ENCODE results near the gene ELFN1.
"Not testable (repeated sequence)": the region's sequence is repeated elsewhere in the genome, so short reads cannot be mapped to it uniquely, and the experiment has no call there.

Gene ELFN1

DNA sequence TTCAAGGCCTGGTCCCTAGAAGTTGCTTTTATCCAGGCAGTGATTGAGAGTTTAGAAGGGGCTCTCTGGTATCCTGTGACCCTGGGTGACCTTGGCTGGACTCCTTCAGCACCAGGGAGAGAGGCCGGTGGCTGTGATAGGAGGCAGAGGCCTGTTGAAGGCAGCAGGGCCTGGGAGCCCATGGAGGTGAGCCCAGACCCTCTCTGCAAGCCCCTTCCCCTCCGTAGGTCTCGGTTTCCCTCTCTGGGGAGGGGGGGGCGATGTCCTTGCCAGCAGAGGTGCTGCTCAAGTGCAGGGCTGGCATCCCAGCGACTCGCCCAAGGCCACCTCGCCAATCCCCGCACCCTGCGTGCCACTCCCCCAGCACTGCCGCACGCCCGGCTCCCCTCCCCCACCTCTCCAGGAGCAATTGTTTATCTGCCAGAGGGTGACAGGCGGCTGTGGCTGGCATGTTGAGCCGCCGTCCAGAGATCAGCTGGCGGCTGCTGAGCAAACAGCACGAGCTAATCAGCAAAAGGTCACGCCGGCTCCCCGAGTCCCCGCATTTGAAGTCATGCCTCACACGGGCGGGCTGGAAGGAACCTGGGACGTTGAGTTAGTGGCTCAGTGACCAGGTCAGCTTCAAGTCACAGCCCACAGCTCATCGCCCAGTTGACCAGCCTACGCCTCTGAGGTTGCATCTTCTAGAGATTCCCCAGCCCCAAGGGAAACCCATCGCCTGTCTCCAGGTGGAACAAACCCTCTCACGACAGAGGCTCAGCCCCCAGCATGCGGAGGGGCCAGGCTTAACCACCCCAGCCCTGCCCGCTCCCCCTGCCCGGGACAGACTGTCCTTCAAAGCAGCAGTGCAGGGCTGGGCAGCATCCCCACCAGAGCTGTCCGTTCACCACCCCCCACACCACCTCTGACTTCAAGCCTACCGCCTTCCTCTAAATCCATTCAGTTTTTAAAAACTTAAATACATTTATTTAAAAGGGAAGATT, 43.7 kb downstream of the ELFN1 start:
- no peak for DNase-seq

DNA sequence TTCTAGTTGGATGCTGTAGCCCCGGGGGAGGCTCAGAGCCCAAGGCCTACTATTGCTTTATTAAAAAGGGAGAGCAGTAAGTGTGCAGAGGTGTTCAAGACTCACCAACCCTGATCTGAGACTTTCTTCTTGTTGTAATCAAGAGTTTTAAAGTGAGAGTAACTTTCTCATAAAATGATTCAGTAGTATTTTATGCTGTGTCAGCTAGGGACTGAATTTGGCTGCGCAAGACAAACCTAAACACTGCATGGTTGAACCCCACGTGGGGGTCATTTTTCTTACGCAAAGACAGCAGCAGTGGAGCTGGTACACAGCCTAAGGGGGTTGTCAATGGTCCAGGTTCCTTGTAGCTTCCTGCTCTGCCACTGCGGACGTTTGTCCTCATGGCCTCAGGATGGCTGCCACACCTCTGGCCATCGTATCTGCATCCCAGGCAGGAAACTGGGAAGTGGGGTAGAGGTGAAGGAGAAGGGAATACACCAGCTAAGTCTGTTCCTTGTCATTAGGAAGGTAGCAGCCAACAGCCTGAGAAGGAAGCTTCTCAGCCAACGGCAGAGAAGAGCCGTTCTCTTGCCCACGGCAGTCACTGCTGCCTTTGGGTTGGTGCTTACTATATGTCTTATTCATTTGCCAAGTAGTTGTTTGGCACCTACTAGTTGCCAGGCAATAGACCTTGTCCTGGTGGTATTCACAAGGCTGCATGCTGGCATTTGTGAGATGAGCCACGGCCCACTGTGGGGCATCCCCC, 44.7 kb downstream of the ELFN1 start:
- no peak for DNase-seq

DNA sequence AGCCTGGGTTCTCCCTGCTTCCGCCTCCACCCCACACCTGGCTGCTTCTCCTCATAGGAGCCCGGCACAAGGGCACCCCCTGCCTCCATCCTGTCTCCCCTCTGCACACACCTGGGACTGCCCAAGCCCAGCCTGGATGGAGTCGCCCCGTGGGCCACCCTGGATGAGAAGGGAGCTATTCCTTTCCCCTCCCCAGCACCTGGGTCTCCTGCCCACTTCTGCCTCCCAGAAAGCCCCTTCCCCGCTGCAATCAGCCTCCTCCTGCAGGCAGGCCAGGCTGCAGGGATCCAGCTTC, 45.2 kb downstream of the ELFN1 start:
- no peak for DNase-seq

DNA sequence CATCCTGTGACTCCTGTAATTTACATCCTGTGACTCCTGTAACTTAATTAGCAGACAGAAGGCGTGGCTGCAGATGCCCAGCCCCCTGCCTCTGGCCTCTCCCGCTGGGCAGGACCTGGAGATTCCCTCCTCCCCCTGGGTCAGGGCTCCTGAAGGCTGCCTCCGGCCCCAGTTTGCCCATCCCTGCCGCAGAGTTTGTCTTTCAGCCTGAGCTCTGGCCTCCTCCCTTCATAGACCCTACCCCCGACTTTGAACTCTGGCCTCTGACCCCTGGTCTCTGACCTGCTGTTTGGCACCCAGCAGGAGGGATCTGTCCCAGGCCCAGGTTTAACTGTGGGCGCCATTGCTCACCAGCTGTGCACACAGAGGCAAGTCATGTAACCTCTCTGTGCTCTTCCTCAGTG, 45.6 kb downstream of the ELFN1 start:
- no peak for DNase-seq

DNA sequence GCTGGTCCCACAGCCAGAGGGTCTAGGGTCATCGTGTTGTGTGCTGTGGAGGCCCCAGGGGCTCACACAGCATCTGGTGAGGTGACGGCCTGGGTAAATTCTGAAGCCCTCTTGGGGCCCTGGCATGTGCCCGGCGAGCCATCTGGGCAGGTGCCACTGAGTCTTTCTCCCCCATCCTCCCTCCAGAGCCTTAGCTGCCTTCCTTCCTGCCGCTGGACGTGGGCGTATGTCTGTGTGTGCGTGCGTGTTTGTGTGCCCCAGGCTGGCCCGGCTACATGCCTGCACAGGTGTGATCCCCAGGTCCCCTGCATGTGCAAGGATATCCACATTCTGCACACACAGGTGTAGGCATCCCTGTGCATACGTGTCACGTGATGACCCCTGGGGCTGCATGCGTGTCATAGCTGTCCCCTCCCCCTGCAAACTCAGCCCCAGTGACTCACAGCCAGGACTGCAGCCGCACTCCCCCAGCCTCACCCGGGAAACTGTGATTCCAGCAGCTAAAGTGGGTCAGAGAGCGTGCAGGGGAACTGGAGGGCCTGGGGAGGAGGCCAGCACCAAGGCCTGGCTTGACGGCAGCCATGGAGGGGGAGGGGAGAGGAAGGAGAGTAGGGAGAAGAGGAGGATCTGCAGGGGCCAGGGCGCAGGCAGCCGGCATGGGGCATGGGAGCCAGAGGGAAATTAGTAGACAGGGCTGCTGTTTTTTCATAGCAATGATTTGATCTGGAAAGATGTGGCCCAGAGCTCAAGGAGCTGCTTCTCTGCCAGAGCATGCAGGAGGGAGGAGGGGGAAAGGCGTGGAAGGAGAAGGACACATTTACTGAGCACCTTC, 46.4 kb downstream of the ELFN1 start:
- no peak for DNase-seq

DNA sequence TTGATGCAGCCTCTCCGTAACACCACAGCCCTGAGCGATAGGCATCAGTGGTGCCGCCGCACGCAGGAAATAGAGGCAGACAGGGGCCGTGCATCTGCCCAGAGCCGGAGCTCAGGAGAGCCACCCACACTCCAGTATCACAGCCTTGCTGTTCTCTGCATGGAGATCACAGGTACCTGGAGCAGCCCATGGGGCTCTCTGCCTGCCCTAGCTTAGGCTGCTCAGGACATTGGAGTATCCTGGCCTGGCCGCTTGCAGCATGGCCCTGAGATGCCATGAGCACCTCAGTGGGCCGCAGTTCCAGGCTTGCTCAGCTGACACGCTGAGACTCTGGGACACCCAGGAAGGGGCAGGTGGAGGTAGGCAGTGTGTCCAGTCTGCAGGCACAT, 47.0 kb downstream of the ELFN1 start:
- no peak for DNase-seq

DNA sequence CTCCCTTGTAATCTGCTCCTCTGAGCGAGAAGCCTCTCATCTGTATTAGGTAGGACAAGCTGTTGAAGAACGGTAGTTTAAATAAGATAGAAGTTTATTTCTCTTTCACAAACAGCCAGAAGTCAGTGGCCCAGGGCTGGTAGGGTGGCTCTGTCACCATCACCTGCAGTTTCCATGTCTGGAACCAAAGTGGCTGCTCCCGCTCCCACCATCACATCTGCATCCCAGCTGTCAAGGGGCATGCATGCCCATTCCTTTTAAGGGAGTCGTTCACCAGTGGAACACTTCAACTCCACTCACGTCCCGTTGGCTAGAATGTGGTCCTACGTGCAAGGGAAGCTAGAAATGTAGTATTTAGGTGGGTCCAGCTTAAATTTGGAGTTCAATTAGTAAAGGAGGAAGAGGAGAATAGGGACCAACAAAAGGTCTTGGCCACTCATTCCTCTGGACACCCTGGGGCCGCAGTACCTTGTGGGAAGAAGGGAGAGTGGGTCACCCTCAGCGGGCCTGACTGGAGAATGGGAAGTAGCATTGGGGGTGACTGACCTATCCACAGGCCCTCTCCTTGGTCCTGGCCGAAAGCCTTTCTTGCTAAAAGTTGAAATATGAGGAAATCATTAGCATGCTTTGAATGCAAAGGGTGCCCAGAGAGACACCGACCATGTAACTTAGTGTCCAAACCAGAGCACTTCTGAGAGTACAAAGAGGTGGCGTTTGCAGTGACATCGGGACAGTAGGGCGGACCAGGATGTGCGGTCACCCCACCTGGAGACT, 48.0 kb downstream of the ELFN1 start:
- DNase-seq: no peak

DNA sequence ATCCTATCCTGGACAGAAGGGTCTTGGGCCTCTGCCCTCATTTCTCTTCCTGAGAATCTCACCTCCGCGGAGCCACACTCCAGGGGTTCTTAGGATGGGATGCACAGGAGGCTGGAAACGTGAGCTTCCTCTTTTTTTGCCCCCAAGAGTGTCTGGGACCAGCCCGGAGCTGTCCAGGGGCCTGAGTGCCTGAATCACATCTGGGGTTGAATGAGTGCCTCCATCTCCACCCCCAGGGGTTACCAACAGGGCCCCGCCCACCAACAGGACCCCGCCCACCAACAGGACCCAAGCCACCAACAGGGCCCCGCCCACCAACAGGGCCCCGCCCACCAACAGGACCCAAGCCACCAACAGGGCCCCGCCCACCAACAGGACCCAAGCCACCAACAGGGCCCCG, 48.8 kb downstream of the ELFN1 start:
- not testable (repeated sequence) for DNase-seq

DNA sequence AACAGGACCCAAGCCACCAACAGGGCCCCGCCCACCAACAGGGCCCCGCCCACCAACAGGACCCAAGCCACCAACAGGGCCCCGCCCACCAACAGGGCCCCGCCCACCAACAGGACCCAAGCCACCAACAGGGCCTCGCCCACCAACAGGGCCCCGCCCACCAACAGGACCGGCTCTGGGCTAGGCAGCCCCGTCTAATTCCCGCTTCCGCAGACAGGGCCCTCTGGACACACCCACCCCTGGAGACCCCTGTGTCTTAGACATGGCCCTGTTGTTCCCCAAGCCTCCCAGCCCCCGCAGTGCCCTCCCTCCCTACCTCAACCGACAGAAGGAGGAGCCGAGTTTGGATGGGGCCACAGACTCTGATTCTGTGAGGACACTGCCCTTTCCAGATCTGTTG, 49.2 kb downstream of the ELFN1 start:
- peak in 1 of 2 experiments; percentile 18 for DNase-seq

DNA sequence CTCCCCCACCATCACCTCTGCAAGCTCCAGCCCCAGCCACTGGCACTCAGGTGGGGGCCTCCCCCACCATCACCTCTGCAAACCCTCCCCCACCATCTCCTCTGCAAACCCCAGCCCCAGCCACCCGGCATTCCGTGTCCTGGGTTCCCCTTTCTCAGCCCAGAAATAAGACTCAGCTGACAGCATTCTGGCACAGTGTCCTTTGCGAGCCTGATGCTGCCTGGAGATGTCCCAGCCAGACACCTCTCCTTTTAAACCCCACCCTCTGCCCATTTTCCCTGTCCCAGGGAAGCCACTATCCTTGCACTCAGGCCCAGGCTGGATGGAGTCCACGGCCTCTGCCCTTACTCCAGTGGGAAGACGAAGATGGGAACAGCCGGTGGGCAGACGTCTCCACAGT, 49.8 kb downstream of the ELFN1 start:
- DNase-seq: no peak

DNA sequence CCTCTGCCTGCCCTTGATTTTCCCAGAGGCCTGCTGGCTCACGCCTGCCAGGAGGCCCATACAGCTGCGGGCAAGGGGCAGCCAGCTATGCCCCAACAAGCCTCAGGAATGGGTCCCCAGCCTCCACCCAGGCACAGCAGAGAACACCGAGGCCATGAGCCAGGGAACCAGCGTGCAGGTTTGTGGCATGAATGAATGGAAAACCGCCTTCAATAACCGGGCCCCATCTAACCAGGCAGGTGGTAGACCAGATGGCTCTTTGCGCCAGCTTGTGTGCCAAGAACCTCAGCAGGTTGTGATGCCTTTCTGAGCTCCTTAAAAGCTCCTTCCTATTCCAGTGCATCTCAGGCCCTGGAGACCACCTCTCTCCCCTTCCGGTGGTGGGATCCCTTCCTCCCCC, 50.2 kb downstream of the ELFN1 start:
- peak; percentile 43 to 92 for DNase-seq

DNA sequence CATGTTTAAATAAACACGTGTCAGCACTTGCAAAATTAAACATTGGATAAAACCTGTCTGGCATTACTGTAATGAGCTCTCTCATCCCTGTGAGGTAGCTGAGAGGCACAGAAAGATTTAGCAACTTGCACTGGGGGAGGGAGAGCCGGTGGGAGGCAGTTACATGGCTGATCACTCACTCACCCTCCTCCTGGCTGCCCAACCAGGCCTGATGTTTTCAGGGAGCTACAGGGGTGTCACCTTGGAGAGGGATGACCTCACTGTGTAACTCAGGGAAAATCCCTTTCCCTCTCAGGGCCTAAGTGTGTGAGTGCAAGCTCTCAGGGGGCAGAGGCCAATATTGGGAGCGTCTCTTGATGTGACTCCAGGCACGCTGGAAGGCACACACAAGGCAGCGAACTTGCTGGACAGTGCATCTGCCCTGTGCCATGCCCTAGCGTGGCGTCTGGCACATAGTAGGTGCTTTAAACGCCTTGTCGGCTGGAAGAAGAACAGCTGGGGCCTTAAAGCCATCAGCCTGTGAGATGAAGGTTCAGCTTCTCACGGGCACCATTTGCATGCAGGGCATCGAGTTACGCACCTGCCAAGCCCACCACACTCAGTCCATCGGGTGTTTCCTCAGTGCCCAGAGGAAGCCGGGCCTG, 51.1 kb downstream of the ELFN1 start:
- DNase-seq: no peak

DNA sequence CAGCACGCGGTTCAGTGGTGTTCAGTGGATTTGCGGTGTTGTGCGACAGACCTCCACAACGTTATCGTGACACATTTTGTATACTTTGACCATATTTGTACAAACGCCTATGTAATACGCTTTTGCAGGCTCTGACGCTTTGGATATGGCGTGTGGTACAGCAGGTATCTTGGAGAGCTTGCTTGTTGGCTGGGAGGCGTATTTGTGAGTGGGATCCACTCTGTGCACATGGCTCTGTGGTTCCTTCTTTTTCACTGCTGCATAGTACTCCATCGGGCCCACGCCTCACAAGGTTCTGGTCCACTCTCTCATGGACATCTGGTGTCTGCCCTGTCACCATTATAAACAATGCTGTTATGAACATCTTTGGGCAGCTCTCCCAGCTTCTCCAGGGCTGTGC, 53.2 kb downstream of the ELFN1 start:
- no peak for DNase-seq

DNA sequence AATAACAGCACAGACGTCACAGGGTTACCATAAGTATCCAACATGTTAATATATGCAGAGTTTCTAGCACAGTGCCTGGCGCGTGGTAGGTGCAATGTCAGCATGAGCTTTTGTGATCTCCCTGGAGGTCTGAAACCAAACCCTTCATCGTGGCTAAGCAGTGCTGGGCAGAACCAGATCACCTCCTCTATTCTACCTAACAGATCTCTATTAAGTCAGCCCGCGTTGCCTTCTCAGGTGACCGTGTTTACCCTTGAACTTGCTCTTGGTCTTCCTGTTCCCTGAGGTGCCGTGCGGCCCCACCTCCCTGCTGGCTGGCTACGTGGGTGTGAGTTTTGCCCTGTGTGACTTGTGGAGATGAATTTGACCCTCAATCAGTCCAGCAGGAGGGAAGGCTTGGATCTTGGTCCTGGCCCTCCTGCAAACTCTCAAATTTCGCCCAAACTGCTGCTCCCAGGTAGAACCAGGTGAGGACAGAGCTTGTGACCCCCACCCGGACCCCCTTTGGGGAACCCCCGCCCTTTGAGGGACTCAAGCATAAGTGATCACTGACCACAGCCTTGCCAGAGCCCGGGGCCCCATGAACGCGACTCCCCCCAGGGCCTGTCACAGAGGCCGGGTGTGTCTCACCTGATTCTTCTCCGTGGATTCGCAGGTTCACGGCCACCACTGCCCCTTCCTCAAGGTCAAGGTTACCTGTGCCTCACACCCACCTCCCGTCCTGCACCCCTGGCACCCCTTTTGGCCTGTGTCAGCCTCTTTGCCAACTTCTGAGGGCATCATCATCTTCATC, 54.2 kb downstream of the ELFN1 start:
- no peak for DNase-seq

DNA sequence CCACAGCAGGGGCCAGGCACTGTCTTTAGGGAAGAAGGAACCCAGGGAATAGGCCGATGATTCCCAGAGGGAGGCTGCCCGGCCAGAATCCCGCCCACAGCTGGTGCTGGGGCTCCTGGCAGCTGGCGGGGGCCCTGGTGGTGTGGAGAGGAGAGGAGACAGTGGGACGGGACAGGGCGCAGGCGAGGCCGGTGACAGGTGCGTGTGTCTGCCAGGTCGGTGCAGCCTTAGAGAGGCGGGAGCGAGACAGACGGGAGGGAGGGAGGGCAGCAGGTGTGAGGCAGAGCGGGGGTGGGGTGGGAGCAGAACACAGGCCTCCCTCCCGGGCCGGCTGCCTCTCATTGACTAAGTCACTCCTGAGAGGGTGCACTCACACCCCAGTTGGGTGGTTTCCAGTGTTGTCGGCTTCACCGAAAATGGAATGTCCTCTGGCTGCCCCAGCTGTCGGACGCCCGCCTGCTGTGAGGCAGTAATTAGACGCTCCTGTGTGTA, 55.2 kb downstream of the ELFN1 start:
- DNase-seq: peak in 1 of 2 experiments; percentile 88

DNA sequence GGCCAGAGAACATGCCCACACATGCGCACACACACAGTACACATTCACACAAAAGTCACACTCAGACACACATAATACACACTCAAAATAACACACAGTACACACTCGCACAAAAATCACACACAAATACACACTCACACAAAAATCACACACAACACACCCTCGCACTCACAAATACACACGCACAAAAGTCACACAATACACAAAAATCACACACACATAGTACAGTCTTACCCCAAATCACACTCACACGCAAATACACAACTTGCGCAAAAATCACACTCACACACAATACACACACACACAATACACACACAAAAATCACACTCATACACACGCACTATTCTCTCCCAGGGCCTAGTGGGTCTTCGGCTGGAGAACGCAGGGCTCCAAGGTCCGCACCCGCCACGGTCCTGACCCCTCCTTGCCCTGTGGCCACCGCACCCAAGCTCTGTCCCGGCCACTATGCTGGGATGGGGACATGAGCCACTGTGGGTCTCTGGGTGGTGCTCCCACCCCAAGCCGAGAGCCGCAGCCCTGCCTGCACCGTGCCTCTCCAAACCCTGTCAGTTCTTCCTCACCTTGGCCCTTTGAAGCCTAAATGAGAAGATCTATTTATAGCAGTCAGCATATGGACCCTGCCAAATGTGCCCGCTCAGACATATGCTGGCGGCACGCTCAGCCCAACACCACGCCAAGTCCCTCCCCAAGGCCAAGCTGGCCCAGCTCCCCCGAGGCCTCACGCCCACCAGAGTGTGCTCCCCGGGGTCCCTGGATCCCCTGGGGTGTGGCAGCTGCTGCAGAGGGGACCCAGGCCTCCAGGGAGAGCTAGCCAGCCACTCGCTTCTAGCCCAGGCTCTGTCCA, 55.9 kb downstream of the ELFN1 start:
- DNase-seq: peak in 1 of 2 experiments; percentile 64

DNA sequence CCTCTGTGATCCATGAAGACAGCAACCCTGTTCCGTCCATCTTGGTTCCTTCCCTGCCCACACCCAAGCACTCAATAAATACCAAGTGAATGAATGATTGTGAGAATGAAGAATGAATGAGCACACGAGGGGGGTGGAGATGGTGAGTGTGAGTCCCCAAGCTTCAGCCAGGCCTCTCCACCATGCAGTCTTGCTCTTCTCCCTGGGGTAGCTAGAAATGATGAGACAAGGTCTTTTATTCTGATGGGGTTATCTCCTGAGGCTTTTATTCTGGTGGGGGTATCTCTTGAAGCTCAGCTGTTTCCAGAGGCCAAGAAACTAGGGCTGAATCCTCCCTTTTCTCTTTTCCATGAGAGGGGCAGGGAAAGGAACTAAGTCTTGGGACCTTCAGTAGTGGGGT, 57.0 kb downstream of the ELFN1 start:
- DNase-seq: no peak

DNA sequence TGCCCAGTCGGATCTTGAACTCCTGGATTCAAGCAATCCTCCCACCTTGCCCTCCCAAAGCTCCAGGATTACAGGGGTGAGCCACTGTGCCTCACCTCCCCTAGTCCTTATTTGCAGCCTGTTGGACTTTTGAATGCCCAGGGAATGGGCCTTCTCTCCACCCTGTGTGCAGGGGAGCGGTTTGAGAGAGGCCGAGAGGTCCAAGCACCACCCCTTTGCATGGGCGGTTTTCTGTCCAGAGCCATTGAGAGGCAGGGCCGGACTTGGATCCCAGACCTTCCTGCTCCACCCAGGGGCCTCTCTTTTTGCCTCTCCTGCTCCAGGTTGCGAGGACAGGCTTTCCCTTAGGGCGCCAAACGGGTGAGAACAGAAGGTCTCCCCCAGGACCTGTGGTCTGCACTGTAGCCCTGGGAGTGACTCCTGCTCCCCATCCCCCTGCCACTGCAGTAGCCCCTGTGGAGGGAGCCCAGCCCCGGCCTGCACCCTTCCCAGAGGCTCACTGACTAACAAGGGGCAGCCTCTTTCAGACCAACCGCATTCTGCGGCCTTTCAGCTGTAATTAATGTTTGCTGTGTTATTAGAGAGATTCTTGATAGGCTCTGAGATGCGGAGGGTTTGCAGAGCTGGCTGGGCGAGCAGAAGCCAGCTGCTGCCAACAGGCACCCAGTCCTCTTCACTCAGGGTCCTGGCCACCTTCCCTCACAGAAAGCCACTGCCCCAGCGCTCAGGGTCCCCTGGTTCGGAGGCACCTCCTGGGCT, 57.9 kb downstream of the ELFN1 start:
- DNase-seq: no peak

DNA sequence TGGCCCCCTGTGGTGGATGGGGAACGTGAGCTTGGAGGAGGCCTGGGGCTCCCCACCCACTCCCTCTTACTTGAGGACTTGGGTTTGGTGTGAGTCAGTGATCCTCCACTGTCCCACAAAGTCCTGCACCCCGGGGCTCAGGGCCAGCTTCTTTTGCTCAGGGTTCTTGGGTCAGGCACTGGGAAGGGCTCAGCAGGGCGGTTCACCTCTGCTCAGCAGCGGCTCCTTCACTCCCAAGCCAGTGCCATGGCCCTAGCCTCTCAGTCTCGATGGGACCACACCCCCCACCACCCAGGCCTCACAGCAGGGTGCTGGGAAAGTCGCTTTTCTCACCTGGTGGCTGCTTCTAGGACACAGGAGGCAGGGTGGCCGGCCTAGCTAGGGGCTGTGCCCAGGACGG, 59.1 kb downstream of the ELFN1 start:
- DNase-seq: no peak
